HG03095 (cell line): ENCODE measurements around the gene HSPA12A.

Experiments
- ATAC-seq: cut with Tn5 transposase; IDR thresholded peaks from one replicate; pipeline ENCODE4 v1.9.1; 2021; ENCODE audit warnings: moderate library complexity; ENCODE audit not compliant: unreplicated experiment

The HSPA12A gene

DNA sequence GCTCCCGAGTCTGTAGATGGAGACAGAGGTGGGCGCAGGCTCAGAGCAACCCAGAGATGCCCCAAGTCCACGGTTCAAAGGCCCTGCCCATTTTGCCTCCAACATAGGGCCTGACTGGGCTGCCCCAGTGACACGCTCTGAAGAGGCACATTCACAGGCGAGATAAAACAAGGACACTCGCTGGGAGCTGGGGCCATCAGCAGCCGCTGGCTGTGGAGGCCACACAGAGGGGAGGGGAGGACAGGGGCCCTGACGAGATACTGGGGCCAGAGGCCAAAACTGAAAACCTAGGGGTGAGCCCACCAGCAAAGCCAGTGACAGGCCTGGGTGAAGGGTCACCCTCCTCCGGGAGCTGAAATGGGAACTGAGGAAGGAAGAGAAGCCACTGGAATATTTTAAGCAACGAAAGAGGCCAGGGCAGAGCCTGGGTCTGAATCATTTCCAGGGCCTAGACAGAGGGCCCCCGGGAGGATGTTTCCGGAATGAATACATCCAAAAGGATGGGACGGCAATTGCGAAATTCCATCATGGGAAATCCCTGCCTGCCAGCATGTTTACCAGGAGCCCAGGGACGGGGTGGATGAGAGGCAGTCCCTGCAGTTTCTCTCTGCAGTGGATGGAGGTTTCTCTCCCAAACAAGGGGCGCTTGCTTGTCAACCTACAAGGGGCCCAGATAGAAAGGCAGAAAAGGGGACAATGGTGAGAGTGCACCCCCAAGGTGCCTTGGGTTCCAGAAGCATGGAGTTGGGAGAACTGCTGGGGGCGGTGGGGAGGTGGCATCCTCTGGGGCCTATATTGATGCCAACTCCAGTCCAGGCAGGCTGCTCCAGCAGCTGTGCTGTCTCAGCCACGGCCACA is 29.0 kb upstream of the HSPA12A start:
- no peak for ATAC-seq

DNA sequence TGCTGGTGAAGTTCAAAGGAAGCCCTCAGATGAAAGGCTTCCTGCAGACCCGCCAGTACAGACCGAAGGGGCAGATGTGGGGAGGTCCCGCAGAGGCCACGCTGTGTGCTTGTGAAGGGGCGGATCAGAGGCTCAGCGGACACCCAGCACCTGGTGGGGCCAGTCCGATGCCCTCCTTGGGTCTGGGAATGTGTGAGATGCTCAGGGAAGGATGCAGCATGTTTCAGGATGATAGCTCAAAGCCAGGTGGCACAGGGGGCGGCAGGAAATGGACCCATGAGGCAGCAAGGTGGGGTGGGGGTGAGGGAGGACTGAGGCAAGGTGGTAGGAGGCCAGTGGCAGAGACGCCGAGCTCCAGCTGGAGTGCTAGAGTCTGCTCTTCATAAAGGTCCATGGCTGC is 27.9 kb upstream of the HSPA12A start:
- no peak for ATAC-seq

DNA sequence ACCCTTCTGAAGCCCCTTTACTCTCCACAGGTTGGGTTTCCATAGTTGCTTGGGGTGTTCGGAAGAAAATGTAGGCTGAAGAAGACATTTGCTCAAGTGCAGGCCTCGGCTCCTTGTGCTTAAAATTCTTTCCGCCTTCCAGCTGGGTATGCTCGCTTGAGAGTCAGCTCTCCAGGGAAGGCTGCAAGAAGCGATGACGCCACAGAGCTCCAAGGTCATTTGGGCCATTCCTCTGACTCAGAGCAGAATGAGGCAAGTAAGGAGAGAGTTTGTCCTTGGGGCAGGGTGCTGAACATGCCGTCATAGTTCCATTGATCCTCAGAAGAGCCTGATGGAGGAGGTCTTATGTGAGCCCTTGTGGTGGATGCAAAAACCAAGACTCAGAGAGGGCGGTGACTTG is 27.4 kb upstream of the HSPA12A start:
- no peak for ATAC-seq

DNA sequence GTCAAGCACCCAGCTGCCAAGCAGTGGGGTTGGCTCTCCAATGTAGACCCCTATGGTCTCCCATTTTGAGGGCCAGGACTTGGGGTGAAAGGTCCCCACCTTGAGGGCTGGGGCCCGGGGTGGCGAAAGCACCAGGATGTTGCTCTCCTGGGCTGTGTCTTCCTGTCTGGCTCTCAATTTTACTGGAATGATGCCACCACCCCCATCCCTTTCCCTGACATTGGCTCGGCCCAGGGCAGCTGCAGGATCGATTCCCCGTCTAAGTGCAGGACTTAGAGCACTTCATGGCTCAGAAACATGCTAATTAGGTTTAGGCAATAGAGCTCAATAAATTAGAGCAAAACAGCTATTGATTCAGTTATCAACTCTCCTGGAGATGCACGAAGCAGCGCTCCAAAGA is 27.0 kb upstream of the HSPA12A start:
- no peak for ATAC-seq

DNA sequence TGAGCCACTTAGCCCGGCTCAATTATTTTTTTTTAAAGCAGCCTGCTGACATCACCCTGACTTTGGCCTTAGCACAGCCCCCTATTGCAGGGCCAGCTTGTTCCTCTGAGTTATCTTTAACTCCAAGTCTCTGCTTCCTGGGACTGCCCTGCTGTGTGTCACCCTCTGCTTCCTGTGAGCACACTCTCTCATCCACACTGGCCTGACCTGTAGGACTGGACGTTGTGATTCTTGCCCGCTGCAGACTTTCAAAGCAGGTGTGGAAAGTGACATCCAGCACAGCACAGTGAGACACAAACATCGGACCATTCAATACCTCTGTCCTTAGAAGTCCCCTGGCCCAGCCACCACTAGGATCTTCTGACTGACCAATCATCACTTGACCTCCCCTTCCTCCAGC is 26.4 kb upstream of the HSPA12A start:
- ATAC-seq = no peak

DNA sequence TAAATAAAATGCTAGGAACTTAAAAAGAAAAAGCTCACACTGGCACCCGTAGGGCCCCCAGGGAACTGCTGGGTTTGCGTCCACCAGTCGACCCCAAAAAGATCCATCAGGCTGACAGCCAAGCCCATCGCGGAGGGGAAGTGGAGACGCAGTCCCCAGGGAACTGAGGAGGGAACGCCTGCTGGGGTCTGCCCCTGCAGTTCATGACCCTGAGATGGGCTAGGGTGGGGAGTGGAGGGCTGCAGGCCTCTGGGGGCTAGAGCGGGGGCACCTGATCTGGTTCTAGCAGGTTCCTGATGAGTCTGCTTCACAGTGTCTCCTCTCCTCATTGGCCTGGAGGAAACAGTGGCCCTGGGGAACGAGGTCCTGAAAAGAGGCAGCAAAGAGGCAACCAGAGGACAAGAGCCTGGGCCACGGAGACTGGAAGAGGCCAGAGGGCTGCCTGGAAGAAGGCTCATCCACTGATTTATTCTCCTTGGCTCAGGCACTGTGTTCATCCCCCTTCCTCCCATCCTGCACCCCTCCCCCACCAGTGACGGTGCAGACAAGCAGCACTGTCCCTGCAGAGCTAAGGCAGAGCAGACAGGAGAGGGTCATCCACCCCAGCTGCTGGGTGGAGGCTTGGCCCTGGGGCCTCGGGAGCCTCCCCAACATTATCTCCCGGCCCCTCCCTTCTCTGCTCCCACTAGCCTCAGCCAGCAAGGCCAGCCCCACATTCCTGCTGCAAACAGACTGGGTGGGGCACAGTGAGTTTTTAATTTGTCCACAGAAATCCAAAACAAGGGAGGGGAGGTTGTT is 24.7 kb upstream of the HSPA12A start:
- ATAC-seq = no peak

DNA sequence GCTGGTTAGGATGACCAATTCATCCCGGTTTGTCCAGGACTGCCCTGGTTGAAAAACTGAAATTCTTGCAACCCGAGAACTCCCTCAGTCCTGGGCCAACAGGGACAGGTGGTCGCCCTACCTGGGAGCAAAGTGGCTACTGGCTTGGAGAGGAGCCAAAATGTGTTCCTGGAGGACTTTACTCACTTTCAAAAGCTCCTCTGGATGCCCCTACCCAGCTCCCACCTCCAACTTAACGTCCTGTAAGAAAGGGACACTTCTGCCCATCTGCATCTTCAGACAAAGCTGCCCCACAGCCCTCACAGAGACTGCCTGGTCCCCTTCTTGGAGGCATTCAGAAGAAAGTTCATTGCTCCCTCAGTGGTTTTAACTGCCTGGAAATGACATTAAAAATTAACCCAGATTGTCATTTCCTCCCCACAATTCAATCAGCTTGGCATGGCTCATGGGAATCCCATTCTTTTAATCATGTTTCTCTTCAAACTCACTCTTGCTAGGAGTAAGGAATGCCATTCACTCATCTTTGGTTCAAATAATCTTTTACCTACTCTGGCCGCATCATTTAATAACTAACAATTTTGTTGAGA is 24.0 kb upstream of the HSPA12A start:
- no peak for ATAC-seq

DNA sequence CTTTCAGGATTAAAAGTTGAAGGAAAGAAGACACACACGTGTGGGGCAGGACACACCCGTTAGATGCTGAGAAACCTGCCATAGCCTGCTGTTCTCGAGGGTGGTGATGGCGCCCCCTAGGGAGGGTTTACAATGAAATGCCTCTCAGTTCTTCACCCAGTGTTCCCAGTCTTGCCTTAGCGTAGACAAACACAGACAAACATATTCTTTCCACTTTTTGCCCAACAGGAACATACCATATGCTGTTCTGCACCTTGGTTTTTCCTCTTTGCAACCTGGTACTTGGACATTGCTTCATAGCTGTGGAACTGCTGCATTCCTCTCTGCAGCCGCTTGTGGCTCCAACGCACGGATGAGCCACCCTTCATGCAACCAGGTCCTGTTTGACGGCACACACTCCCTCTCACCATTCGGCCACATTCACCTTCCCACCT is 23.3 kb upstream of the HSPA12A start:
- ATAC-seq = no peak

DNA sequence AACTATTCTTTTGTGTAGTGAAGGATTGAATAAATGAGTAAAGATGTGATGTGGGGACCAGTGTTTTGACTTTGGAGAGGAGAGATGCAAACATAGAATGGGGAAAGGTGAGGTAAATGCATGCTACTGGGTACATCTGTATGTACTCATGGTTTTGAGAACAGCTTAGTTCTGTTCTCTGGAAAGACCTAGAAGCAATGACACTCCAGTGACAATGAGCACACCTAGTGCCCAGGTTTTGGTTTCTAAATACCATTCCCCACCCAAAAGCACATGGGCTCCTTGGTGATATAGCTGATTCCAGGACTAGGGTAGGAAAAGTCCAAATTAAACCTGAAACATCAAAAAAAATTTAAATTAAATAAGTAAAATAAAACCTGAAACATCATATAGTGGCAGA is 22.6 kb upstream of the HSPA12A start:
- ATAC-seq = no peak

DNA sequence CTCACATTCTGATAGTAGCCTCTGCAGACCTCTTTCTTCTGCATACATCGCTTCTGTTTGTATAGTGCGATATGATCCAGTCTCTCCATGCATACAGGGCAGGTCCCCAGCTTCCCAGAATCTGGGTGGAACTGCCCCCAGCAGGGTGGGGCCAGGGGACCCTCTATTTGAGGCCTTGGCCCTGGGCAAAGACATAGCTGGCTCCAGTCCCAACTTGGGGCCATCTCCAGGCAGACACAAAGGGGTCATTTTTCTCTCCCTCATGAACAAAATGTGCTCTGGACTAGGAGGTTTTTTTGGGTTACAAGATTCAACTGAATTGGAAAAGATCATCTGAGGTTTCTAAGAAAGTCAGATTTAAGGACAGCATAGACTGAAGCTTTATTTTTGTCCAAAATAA is 21.1 kb upstream of the HSPA12A start:
- ATAC-seq = no peak

DNA sequence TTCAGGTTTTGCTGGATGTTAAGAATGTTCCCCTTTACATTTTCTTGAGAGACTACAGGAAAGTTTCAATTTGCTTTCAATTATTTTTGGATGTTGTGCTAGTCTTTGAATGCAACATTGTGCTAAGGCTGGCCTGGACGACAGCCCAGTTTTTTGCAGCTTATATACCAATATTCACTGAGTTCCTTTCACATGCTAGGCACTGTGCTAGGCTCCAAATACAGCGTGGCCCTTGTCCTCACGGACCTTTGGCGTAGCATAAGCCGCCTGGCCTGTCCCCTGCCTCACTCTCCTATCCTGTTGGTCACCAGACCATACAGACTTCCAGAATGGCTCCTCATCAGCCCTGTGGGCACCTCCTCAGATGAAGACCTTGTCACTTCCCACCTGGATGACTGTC is 19.5 kb upstream of the HSPA12A start:
- no peak for ATAC-seq

DNA sequence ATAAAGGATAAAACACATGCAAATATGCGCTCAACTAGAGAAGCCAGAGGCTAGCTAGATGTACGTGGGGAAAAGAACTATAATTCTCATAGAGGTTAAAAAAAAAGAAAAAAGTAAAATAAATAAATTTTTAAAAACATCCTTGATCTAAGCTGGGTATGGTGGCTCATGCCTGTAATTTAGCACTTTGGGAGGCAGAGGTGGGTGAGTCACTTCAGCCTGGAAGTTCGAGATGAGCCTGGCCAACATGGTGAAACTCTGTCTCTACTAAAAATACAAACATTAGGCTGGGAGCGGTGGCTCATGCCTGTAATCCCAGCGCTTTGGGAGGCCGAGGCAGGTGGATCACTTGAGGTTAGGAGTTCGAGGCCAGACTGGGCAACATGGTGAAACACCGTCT is 18.6 kb upstream of the HSPA12A start:
- ATAC-seq = no peak

DNA sequence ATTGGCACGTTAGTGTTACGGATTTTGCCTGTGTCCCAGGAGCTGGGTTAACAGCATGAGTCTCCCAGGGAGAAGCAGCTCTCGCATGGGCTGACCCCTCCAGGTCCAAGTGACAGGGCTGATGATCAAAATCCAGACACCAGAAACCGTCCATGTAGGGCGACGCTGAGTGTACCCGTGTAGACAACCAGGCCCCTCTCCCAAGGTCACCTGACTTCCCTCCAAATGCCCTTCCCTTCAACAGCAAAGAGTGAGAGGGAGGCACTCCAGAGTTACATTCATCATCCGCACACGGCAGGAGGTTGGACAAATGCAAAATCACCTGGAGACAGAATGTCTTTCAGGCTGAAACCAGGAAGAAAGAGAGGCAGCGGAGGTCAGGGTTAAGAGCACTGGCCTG is 14.9 kb upstream of the HSPA12A start:
- ATAC-seq = no peak

DNA sequence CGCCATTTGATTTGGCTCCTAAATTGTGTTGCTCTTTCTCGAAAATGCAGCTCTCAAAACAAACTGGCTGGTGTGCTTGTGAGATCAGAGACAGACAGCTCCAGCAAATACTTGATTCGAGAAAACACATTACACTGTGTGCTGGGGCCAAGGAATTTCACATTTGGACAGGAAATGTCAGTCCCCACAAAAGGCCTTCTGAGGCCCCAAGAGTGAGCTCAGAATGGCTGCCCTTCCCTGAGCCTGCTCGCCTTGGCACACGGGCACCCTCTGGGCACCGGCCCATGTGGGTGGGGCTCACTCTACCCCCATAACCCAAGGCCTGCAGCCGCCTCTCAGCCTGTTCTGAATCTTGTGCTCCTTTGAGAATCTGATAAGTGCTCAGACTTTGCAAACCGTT is 13.9 kb upstream of the HSPA12A start:
- ATAC-seq = no peak

DNA sequence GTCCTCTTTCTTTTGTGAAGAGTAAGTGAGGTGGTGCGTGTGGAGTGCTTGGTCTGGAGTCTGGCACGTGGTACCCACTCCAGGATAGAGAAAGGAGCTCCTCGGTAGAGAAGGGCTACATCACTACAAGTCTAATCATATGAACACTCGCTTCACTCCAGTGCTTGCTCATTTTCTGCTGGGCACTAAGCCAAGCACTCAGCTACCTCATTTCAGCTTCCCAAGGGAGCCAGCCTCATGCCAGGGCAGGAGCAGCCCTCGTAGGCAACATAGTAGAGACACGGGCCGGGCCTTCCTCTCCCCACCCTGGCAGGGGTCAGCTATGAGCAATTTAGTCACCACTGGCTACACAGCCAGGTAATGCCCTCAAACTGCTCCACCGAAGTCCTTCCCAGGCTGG is 11.4 kb upstream of the HSPA12A start:
- ATAC-seq = no peak

DNA sequence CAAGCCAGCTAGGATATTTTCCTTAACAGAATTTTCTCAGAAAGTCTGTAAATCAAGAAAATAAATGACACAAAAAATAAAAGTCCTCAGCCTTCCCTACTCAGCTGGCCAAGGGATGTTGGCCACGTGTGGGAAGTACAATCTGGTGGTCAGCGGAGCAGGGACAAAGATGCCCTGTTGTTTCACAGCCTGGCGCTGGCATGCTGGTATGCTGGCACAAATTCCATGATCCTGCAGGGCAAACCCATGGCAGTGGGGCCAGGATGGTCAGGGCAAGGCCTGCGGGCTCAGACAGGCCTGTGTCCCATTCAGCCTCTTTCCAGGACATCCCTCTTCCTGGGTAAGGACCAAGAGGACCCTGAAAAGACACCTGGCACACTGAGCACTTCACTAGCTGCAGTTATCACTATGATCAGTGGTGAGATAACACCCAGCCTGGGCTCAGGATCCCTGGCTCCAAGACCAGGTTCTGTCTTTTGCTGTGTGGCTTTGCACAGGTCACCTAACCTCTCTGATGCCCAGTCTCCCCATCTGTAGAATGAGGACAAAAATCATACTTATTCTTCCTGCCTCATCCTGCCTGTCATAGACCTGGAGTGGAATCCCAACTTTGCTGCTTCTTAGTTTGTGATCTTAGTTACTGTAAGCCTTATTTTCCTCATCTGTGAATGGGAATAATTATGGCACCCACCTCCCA is 10.8 kb upstream of the HSPA12A start:
- ATAC-seq = no peak

DNA sequence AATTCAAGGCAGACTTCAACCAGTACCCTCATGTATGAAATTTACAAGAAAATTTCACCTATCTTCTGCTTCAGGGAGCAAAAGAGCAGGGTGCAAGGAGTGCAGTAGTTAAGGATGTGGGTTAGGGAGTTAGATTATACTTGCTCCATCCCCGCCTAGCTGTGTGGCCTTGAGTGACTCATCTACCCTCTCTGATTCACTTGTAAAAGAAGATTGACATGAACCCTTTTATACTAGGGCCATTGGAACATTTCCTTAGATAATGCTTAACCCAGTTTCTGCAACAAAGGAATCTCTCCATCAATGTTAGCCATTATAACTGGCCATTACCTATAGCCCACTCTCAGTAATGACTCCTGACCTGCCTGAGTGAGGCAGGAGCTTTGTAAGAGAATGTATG is 10.2 kb upstream of the HSPA12A start:
- no peak for ATAC-seq

DNA sequence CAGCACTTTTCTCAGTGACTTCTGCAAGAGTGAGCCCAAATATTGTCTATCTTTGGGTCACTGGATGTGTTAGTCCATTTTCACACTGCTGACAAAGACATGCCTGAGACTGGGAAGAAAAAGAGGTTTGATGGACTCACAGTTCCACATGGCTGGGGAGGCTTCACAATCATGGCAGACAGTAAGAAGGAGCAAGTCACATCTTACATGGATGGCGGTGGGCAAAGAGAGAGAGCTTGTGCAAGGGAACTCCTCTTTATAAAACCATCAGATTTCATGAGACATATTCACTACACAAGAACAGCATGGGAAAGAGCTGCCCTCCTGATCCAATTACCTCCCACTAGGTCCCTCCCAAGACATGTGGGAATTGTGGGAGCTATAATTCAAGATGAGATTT is 6.1 kb upstream of the HSPA12A start:
- no peak for ATAC-seq

DNA sequence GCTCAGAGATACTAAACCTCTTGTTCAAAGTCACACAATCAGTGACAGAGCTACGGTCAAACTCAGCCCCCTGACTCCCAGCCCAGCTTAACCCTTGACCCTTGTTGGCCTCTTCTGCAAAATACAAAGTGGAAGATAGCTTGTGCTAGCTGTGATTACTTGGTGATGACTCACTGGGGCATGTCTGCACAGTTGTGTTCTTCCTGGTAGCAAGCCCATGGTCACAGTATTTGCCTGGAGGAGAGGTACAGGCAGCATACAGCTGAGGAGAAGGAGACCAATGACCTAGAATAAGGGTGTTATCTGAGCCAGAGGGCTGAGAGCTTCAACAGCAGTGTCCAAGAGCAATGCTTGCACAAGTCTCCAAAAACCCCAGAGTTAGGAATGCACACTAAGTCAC is 5.7 kb upstream of the HSPA12A start:
- ATAC-seq = no peak

DNA sequence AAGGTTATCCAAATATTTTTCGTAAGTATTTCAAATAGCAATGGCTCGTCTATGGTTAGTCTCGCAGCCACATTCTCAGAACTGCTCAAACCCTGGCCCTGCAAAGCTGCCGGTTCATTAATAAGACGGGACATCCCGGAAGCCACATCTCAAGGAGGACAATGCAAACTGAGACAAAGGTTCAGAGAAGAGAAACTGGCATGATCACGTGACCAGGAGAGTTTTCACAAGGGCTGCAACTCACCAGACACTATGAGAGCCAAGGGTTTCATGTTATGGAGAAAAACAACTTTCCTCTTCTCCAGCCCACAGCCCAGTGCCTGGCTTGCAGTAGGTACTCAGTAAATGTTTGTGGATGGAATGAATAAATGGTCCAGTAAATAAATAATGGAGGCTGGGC is 5.0 kb upstream of the HSPA12A start:
- ATAC-seq = no peak

DNA sequence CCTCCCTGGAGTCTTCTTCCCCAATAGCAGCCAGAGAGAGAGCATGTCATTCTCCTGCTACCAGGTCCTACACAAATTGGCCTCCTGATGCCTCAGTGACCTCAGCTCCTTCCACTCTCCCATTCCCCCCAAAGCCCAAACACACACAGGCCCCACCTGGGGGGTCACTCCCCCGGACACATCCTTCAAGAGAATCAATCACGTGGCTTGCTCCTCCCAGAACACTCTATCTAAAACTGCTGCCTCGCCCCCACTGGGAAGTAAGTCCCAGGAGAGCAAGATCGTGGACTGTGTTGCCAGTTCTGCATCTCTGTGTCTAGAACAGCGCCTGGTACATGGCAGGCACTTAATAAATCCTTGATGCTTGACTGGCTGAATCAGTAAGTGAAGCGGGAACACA is 2.5 kb upstream of the HSPA12A start:
- ATAC-seq = no peak
